ENCODE measurements around the gene MS4A4E. TPM values are rescaled to one million over a fixed set of nuclear protein-coding genes. Genes with fewer than 3 reads are reported as not detected.
"Not testable (repeated sequence)": the region's sequence is repeated elsewhere in the genome, so short reads cannot be mapped to it uniquely, and the experiment has no call there.

The MS4A4E gene
- total RNA-seq, 3 donors from 2014 or later (not counting 1 experiment from before 2014, with no cell fraction given): 0.92 to 23.2 (median 1.8) TPM

GRCh38 chr11:60193687-60194433, 49.1 kb downstream of the MS4A4E start:
- peak; percentile 40 to 68 for DNase-seq
- Histone ChIP-seq H3K27ac (ENCODE audit: low read length) (no peak overlapping the region), H3K4me1 (ENCODE audit: control insufficient read depth, insufficient read depth, low read length) (no peaks in the 10 kb centered on the region), H3K4me3 (ENCODE audit: low read length) (no peak overlapping the region), H3K27me3 (ENCODE audit: control insufficient read depth, insufficient read depth, low read length) (peaks cover 2% of the 10 kb centered on the region), H3K9me3 (ENCODE audit: control insufficient read depth, insufficient read depth, low read length) (no peaks in the 10 kb centered on the region), H3K36me3 (ENCODE audit: control insufficient read depth, insufficient read depth, low read length) (no peaks in the 10 kb centered on the region)
- Mint-ChIP-seq H3K27me3 (ENCODE audit: low read depth in 2 of 2) (peaks cover 14 to 16% of the 10 kb centered on the region in 2 donors), H3K36me3 (peaks cover 11% of the 10 kb centered on the region), H3K27ac (no peak overlapping the region), H3K4me3 (no peak overlapping the region), H3K4me1 (peaks cover 0 to 4% of the 10 kb centered on the region in 2 donors), H3K9me3 (no peaks in the 10 kb centered on the region)
- intact Hi-C loops (cut with micrococcal nuclease): loop anchor here (1.0 to 5.0 kb wide), 2 partner anchors 371 to 442 kb away; no protein-coding TSS in a partner anchor
- peak; percentile 89 for TF ChIP-seq CTCF (IDR thresholded peaks at IDR 0.05)
- ATAC-seq: peak; percentile 66 to 76 (median 73)
- WGBS (ENCODE audit: insufficient coverage): 6% methylated on average over 1 of the region's 1 CpG

- DNase-seq; H3K27ac Mint-ChIP-seq; H3K27ac ChIP-seq (ENCODE audit: low read length); H3K4me3 ChIP-seq (ENCODE audit: low read length); H3K4me3 Mint-ChIP-seq; H3K9me3 Mint-ChIP-seq; H3K36me3 ChIP-seq (ENCODE audit: control insufficient read depth, insufficient read depth, low read length); H3K9me3 ChIP-seq (ENCODE audit: control insufficient read depth, insufficient read depth, low read length); H3K4me1 Mint-ChIP-seq; H3K27me3 ChIP-seq (ENCODE audit: control insufficient read depth, insufficient read depth, low read length); ATAC-seq; H3K4me1 ChIP-seq (ENCODE audit: control insufficient read depth, insufficient read depth, low read length): not testable (repeated sequence)
- intact Hi-C loops (cut with micrococcal nuclease): loop anchor here (5.0 kb wide), 1 partner anchor 440 kb away; no protein-coding TSS in a partner anchor
- Mint-ChIP-seq H3K36me3 (peaks cover 11% of the 10 kb centered on the region), H3K27me3 (ENCODE audit: low read depth in 2 of 2) (peaks cover 12 to 14% of the 10 kb centered on the region in 2 donors)
- WGBS (ENCODE audit: insufficient coverage): 81% methylated on average over 2 of the region's 4 CpGs
Observed at GRCh38 chr11:60192564-60192963, 50.4 kb downstream of the MS4A4E start.

- H3K27me3 ChIP-seq (ENCODE audit: control insufficient read depth, insufficient read depth, low read length); H3K9me3 Mint-ChIP-seq; H3K4me3 ChIP-seq (ENCODE audit: low read length); H3K9me3 ChIP-seq (ENCODE audit: control insufficient read depth, insufficient read depth, low read length); H3K4me3 Mint-ChIP-seq; H3K27ac Mint-ChIP-seq; H3K36me3 ChIP-seq (ENCODE audit: control insufficient read depth, insufficient read depth, low read length); DNase-seq; H3K27ac ChIP-seq (ENCODE audit: low read length); H3K4me1 ChIP-seq (ENCODE audit: control insufficient read depth, insufficient read depth, low read length); H3K27me3 Mint-ChIP-seq (ENCODE audit: low read depth in 2 of 2); H3K4me1 Mint-ChIP-seq; intact Hi-C loops (cut with micrococcal nuclease); H3K36me3 Mint-ChIP-seq; ATAC-seq: not testable (repeated sequence)
- 15% methylated on average over 3 of the region's 3 CpGs for WGBS (ENCODE audit: insufficient coverage)
Observed at GRCh38 chr11:60188481-60188880, 54.5 kb downstream of the MS4A4E start.

- H3K27ac ChIP-seq (ENCODE audit: low read length); H3K4me1 Mint-ChIP-seq; DNase-seq; H3K27me3 ChIP-seq (ENCODE audit: control insufficient read depth, insufficient read depth, low read length); H3K4me3 ChIP-seq (ENCODE audit: low read length); H3K9me3 ChIP-seq (ENCODE audit: control insufficient read depth, insufficient read depth, low read length); H3K36me3 ChIP-seq (ENCODE audit: control insufficient read depth, insufficient read depth, low read length); H3K4me1 ChIP-seq (ENCODE audit: control insufficient read depth, insufficient read depth, low read length); H3K36me3 Mint-ChIP-seq; intact Hi-C loops (cut with micrococcal nuclease); H3K27ac Mint-ChIP-seq; H3K4me3 Mint-ChIP-seq; ATAC-seq; H3K9me3 Mint-ChIP-seq: not testable (repeated sequence)
- WGBS (ENCODE audit: insufficient coverage): 68% methylated on average over 2 of the region's 2 CpGs
- H3K27me3 Mint-ChIP-seq (ENCODE audit: low read depth in 2 of 2): peaks cover 5 to 11% of the 10 kb centered on the region in 2 donors
Observed at GRCh38 chr11:60186128-60186527, 56.8 kb downstream of the MS4A4E start.

GRCh38 chr11:60185512-60185827, 57.5 kb downstream of the MS4A4E start:
- H3K4me1 Mint-ChIP-seq; H3K9me3 ChIP-seq (ENCODE audit: control insufficient read depth, insufficient read depth, low read length); H3K4me3 Mint-ChIP-seq; H3K4me3 ChIP-seq (ENCODE audit: low read length); H3K9me3 Mint-ChIP-seq; DNase-seq; H3K36me3 Mint-ChIP-seq; intact Hi-C loops (cut with micrococcal nuclease); H3K4me1 ChIP-seq (ENCODE audit: control insufficient read depth, insufficient read depth, low read length); H3K27ac Mint-ChIP-seq; H3K36me3 ChIP-seq (ENCODE audit: control insufficient read depth, insufficient read depth, low read length); H3K27ac ChIP-seq (ENCODE audit: low read length); ATAC-seq; H3K27me3 ChIP-seq (ENCODE audit: control insufficient read depth, insufficient read depth, low read length): not testable (repeated sequence)
- peaks cover 5 to 11% of the 10 kb centered on the region in 2 donors for H3K27me3 Mint-ChIP-seq (ENCODE audit: low read depth in 2 of 2)
- 37% methylated on average over 2 of the region's 2 CpGs for WGBS (ENCODE audit: insufficient coverage)

All from natural killer cell (primary cell).